ENCODE results near the gene TRABD2B.
A peak's percentile ranks its signal among the peaks of the same experiment; 100 is the strongest.

TRABD2B gene

GRCh38 chr1:47997289-47998200 is at the start of gene TRABD2B:
TRABD2B (minus strand) TSS chr1:47997385.
- DNase-seq, result peak in 5 of 6 experiments; percentile 12 to 62 (median 37)

- DNase-seq, result no peak
These were observed 47.1 kb upstream of the TRABD2B start for GRCh38 chr1:48044311-48044710.

GRCh38 chr1:48043622-48044021 is 46.4 kb upstream of the TRABD2B start:
- no peak for DNase-seq

- no peak for DNase-seq
These were observed 43.0 kb upstream of the TRABD2B start for GRCh38 chr1:48040154-48040553.

GRCh38 chr1:48039088-48040054 is 42.2 kb upstream of the TRABD2B start:
- no peak for DNase-seq

GRCh38 chr1:48038270-48038767 is 41.1 kb upstream of the TRABD2B start:
- no peak for DNase-seq

- DNase-seq, result no peak
These were observed 39.6 kb upstream of the TRABD2B start for GRCh38 chr1:48036710-48037355.

- no peak for DNase-seq
These were observed 38.4 kb upstream of the TRABD2B start for GRCh38 chr1:48035371-48036141.

- no peak for DNase-seq
These were observed 36.4 kb upstream of the TRABD2B start for GRCh38 chr1:48033495-48034045.

- no peak for DNase-seq
These were observed 34.5 kb upstream of the TRABD2B start for GRCh38 chr1:48031676-48032075.

- DNase-seq, result no peak
These were observed 33.6 kb upstream of the TRABD2B start for GRCh38 chr1:48030696-48031365.

GRCh38 chr1:48030211-48030610 is 33.0 kb upstream of the TRABD2B start:
- no peak for DNase-seq

GRCh38 chr1:48028218-48029069 is 31.3 kb upstream of the TRABD2B start:
- DNase-seq, result no peak

GRCh38 chr1:48027533-48027835 is 30.3 kb upstream of the TRABD2B start:
- no peak for DNase-seq

- no peak for DNase-seq
These were observed 29.7 kb upstream of the TRABD2B start for GRCh38 chr1:48026701-48027532.

GRCh38 chr1:48026275-48026674 is 29.1 kb upstream of the TRABD2B start:
- no peak for DNase-seq

- no peak for DNase-seq
These were observed 27.9 kb upstream of the TRABD2B start for GRCh38 chr1:48025076-48025475.

GRCh38 chr1:48023488-48023887 is 26.3 kb upstream of the TRABD2B start:
- DNase-seq, result no peak

GRCh38 chr1:48022306-48022705 is 25.1 kb upstream of the TRABD2B start:
- no peak for DNase-seq

All from stimulated activated naive CD4-positive, alpha-beta T cell (primary cell).